Astrocyte of the cerebellum (primary cell): Measurements from ENCODE around the gene KIF17.

Experiments used
- DNase-seq: peaks from one replicate; pipeline ENCODE4 v3.0.0-alpha.2; 2011; ENCODE audit warnings: low read depth
- H3K4me3 ChIP-seq: 2 replicates; pipeline ENCODE4 v1.5.1; 2011; ENCODE audit warnings: mild to moderate bottlenecking, low read depth, low read length, moderate library complexity
- in situ Hi-C: cut with HindIII; loops from 2 replicates; pipeline ENCODE4 v1.10.0; 2017; ENCODE audit warnings: low sequenced_read_pairs
- TF ChIP-seq, protein P1 (sequence below): IDR thresholded peaks from 2 replicates; pipeline ENCODE4 v1.5.1; 2012; ENCODE audit warnings: low read length, low read depth, moderate library complexity, mild to moderate bottlenecking; ENCODE audit errors: missing control alignments

Gene KIF17

GRCh38 chr1:20634594-20635084, 83.2 kb downstream of the KIF17 start:
- DNase-seq, result peak; percentile 39
- in situ Hi-C loops, result loop anchor here (25.0 kb wide), 1 partner anchor 97 kb away; no protein-coding TSS in a partner anchor
- TF ChIP-seq, protein P1, sequence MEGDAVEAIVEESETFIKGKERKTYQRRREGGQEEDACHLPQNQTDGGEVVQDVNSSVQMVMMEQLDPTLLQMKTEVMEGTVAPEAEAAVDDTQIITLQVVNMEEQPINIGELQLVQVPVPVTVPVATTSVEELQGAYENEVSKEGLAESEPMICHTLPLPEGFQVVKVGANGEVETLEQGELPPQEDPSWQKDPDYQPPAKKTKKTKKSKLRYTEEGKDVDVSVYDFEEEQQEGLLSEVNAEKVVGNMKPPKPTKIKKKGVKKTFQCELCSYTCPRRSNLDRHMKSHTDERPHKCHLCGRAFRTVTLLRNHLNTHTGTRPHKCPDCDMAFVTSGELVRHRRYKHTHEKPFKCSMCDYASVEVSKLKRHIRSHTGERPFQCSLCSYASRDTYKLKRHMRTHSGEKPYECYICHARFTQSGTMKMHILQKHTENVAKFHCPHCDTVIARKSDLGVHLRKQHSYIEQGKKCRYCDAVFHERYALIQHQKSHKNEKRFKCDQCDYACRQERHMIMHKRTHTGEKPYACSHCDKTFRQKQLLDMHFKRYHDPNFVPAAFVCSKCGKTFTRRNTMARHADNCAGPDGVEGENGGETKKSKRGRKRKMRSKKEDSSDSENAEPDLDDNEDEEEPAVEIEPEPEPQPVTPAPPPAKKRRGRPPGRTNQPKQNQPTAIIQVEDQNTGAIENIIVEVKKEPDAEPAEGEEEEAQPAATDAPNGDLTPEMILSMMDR, result no peak
- H3K4me3 ChIP-seq, result peak overlapping the region; percentile 75

DNA sequence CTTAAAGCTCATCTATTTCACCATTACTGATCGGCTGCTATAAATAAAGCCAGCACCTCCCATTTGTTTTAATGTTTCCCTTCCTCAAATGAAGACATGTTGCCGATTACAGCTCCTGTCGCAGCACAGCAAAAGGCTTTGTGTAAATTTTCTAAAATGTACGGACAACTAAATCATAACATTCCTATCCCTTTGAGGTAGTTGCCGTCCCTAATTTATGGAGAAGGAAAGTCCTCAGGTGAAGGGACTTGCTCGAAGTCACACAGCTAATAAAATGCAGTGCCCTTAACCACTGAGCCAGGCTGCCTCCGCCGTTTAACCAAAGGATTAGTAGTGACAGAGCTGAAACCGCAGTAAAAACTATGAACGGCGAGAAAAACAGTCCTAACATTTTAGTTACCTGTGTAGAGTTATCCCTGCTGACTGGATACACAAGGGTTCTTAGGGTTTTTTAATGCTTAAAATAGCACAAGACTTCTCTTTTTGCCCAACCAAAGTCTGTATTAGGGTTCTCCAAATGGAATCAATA, 83.7 kb downstream of the KIF17 start:
- TF ChIP-seq, protein P1, result no peak
- peak overlapping the region; percentile 75 for H3K4me3 ChIP-seq
- in situ Hi-C loops, result loop anchor here (25.0 kb wide), 1 partner anchor 97 kb away; no protein-coding TSS in a partner anchor
- no peak for DNase-seq

GRCh38 chr1:20633190-20634064, 84.4 kb downstream of the KIF17 start, which contains the start of gene PINK1:
Gene PINK1 (plus strand): TSS chr1:20633458. CDS start chr1:20633549, 91 bp downstream.
- DNase-seq, result peak; percentile 23
- peak within 1 kb of the TSS; percentile 75 for H3K4me3 ChIP-seq
- TF ChIP-seq, protein P1, result peak; percentile 93
- in situ Hi-C loops, result loop anchor here (25.0 kb wide), 1 partner anchor 96 kb away; no protein-coding TSS in a partner anchor

DNA sequence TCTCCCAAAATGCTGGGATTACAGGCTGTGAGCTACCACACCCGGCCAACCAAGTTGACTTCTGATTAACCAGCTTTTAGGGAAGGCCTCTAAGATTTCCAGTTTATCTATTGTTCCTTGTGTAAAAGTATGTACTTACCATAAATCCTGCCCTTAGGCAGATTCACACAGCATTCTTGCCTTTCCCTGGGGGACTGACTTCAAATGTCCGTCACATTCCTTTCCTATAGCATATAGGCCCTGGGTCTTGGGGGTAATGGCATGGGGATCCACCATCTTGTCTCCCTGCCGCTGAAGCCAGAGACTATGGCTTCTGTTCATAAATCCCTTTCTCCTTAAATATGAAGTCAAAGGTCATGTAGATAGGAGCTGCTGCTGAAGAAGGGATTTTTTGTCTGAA, 85.4 kb downstream of the KIF17 start:
- H3K4me3 ChIP-seq, result no peak overlapping the region
- TF ChIP-seq, protein P1, result no peak
- DNase-seq, result no peak
- in situ Hi-C loops, result loop anchor here (25.0 kb wide), 1 partner anchor 95 kb away; no protein-coding TSS in a partner anchor

GRCh38 chr1:20630729-20631128, 87.1 kb downstream of the KIF17 start:
- TF ChIP-seq, protein P1, result no peak
- DNase-seq, result no peak
- in situ Hi-C loops, result loop anchor here (25.0 kb wide), 1 partner anchor 93 kb away; no protein-coding TSS in a partner anchor
- no peak overlapping the region for H3K4me3 ChIP-seq

- in situ Hi-C loops, result loop anchor here (25.0 kb wide), 1 partner anchor 89 kb away; no protein-coding TSS in a partner anchor
- no peak for DNase-seq
- no peak overlapping the region for H3K4me3 ChIP-seq
- TF ChIP-seq, protein P1, result no peak
These were observed 91.3 kb downstream of the KIF17 start for GRCh38 chr1:20626524-20626923.
